MM.1S (cell line): ENCODE data around the gene KRTCAP3.

Source experiments
- CTCF ChIP-seq: fragments of 300-600 bp; sonication (generic); IDR thresholded peaks from 2 replicates; pipeline ENCODE4 v1.5.1; 2016; ENCODE audit warnings: antibody characterized with exemption, low read length, mixed read lengths
- EZH2 ChIP-seq: fragments of 300-600 bp; sonication (generic); optimal IDR thresholded peaks from 2 replicates; pipeline ENCODE3; 2017; ENCODE audit warnings: low read depth, mild to moderate bottlenecking, antibody characterized with exemption, low read length, mixed read lengths
- EZH2phosphoT487 ChIP-seq: fragments of 300-600 bp; sonication (generic); IDR thresholded peaks from 2 replicates; pipeline ENCODE4 v1.6.1; 2018; ENCODE audit warnings: antibody characterized with exemption, low read length

DNA sequence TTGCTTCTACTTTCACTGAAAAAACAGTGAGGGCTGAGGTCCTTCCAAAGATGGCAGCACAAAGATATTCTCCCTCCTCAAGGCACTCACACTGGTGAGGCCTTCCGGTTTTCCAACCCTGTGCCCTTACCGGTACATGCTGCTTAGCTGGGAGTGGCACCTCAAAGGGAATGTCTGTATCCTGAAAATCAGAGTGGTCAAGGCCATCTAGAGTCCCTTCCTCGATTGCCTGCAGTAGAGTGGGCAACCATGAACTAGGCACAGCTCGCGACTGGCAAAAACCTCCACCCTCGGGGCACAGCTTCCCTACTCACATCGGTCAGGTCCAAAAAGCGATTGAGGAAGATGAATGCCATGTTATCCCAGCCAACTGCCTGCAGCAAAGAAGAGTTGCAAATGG is 3.4 kb downstream of the KRTCAP3 start:
- TF ChIP-seq EZH2 (no peak), CTCF (no peak), EZH2phosphoT487 (no peak)
